DOHH2 (cell line): ENCODE measurements around the gene CREBBP.

Experiments used
- H3F3A ChIP-seq: fragments of 200-600 bp; sonication (generic), shearing (Covaris generic); 2 replicates; pipeline ENCODE4 v1.6.0; 2016; ENCODE audit warnings: antibody characterized with exemption, mild to moderate bottlenecking; ENCODE audit not compliant: control insufficient read depth, insufficient read depth
- H3K27ac ChIP-seq: fragments of 200-600 bp; sonication (generic); 2 replicates; pipeline ENCODE4 v1.5.1; 2014; ENCODE audit warnings: low read depth, mild to moderate bottlenecking, low read length, moderate library complexity
- H3K27me3 ChIP-seq: fragments of 200-600 bp; sonication (generic); 2 replicates; pipeline ENCODE4 v1.6.1; 2014; ENCODE audit warnings: mild to moderate bottlenecking, low read length, mixed read lengths; ENCODE audit not compliant: control insufficient read depth
- H3K36me3 ChIP-seq: fragments of 200-600 bp; sonication (generic); 2 replicates; pipeline ENCODE4 v1.6.1; 2014; ENCODE audit warnings: mild to moderate bottlenecking, low read length, moderate library complexity, mixed read lengths; ENCODE audit not compliant: control insufficient read depth
- H3K4me1 ChIP-seq: fragments of 200-600 bp; sonication (generic); 2 replicates; pipeline ENCODE4 v1.6.1; 2014; ENCODE audit warnings: mild to moderate bottlenecking, low read length, mixed read lengths; ENCODE audit not compliant: control insufficient read depth
- H3K4me2 ChIP-seq: fragments of 200-600 bp; sonication (generic); 2 replicates; pipeline ENCODE4 v1.6.0; 2014; ENCODE audit warnings: mild to moderate bottlenecking, low read length, moderate library complexity
- H3K4me3 ChIP-seq: fragments of 200-600 bp; sonication (generic); 2 replicates; pipeline ENCODE4 v1.5.1; 2014; ENCODE audit warnings: mild to moderate bottlenecking, low read length, mixed read lengths
- H3K79me2 ChIP-seq: fragments of 200-600 bp; sonication (generic); 2 replicates; pipeline ENCODE4 v1.6.1; 2014; ENCODE audit warnings: mild to moderate bottlenecking, low read length, mixed read lengths; ENCODE audit not compliant: control insufficient read depth
- H3K9me2 ChIP-seq: fragments of 200-600 bp; sonication (generic); replicated peaks from 2 replicates; pipeline ENCODE4 v1.6.1; 2014; ENCODE audit warnings: mild to moderate bottlenecking, low read length, mixed read lengths; ENCODE audit not compliant: control insufficient read depth
- H3K9me3 ChIP-seq: fragments of 200-600 bp; sonication (generic); 2 replicates; pipeline ENCODE4 v1.6.1; 2014; ENCODE audit warnings: antibody characterized with exemption, low read length, mixed read lengths; ENCODE audit not compliant: control insufficient read depth, insufficient read depth
- H4K20me1 ChIP-seq: fragments of 200-600 bp; sonication (generic); 2 replicates; pipeline ENCODE4 v1.6.0; 2014; ENCODE audit warnings: low read depth, mild to moderate bottlenecking, antibody characterized with exemption, low read length, moderate library complexity; ENCODE audit not compliant: control insufficient read depth, insufficient read depth
- EZH2phosphoT487 ChIP-seq: fragments of 200-600 bp; sonication (generic); IDR thresholded peaks from 2 replicates; pipeline ENCODE4 v1.6.1; 2017; ENCODE audit warnings: borderline replicate concordance, mild to moderate bottlenecking, antibody characterized with exemption, low read length, moderate library complexity, mixed read lengths
- TF ChIP-seq, protein P1 (sequence below): fragments of 200-600 bp; sonication (generic); IDR thresholded peaks from one replicate; pipeline ENCODE4 v1.5.1; 2014; ENCODE audit warnings: antibody characterized with exemption, mild to moderate bottlenecking, low read depth, low read length; ENCODE audit not compliant: poor library complexity, severe bottlenecking

CREBBP gene

DNA sequence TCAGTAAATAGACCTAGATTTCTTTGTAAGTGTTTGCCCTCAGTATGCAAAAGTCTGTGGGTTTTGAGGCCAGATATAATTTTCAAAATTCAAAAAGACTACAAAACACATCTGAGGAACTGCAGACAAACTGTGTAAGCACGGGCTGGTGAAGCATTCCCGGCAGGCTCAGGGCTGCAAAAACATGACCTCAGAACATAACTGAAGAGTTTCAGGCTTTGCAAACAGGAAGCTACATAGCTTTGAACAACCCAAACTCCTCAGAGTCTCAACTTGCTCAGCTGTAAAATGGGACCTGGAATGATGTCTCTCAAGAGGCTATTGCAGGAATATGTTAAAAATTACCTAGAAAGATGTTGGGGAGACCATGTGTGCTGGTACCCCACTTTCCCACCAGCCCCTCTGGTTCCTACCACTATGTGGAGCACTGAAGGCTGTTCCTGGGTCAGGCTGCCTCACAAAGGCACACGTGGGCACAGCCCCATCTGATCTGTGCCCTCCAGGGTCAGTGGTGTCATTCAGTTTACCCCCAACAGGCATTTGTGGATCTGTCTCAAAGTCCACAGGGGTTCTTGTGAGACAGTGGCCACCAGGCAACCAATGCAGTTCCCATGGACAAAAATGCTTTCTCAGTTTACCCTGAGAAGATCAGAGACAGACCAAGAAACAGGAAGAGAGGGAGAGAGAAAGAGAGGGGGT, 72.9 kb downstream of the CREBBP start:
- peaks cover 22% of the 10 kb centered on the region for H3K4me1 ChIP-seq
- H3K4me3 ChIP-seq, result no peak overlapping the region
- H3K27me3 ChIP-seq, result no peaks in the 10 kb centered on the region
- no peak for TF ChIP-seq EZH2phosphoT487
- TF ChIP-seq, protein P1, sequence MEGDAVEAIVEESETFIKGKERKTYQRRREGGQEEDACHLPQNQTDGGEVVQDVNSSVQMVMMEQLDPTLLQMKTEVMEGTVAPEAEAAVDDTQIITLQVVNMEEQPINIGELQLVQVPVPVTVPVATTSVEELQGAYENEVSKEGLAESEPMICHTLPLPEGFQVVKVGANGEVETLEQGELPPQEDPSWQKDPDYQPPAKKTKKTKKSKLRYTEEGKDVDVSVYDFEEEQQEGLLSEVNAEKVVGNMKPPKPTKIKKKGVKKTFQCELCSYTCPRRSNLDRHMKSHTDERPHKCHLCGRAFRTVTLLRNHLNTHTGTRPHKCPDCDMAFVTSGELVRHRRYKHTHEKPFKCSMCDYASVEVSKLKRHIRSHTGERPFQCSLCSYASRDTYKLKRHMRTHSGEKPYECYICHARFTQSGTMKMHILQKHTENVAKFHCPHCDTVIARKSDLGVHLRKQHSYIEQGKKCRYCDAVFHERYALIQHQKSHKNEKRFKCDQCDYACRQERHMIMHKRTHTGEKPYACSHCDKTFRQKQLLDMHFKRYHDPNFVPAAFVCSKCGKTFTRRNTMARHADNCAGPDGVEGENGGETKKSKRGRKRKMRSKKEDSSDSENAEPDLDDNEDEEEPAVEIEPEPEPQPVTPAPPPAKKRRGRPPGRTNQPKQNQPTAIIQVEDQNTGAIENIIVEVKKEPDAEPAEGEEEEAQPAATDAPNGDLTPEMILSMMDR, result no peak
- H3K27ac ChIP-seq, result no peak overlapping the region
- H4K20me1 ChIP-seq, result peaks cover 9% of the 10 kb centered on the region; the same call in 1 of the 2 replicates
- 0 out of 2 replicates have a peak, but pooled peaks cover 2% of the 10 kb centered on the region for H3F3A ChIP-seq
- no peaks in the 10 kb centered on the region for H3K9me2 ChIP-seq
- H3K4me2 ChIP-seq, result no peak overlapping the region
- peaks cover 96% of the 10 kb centered on the region for H3K79me2 ChIP-seq
- H3K9me3 ChIP-seq, result no peaks in the 10 kb centered on the region
- peaks cover 22% of the 10 kb centered on the region for H3K36me3 ChIP-seq

DNA sequence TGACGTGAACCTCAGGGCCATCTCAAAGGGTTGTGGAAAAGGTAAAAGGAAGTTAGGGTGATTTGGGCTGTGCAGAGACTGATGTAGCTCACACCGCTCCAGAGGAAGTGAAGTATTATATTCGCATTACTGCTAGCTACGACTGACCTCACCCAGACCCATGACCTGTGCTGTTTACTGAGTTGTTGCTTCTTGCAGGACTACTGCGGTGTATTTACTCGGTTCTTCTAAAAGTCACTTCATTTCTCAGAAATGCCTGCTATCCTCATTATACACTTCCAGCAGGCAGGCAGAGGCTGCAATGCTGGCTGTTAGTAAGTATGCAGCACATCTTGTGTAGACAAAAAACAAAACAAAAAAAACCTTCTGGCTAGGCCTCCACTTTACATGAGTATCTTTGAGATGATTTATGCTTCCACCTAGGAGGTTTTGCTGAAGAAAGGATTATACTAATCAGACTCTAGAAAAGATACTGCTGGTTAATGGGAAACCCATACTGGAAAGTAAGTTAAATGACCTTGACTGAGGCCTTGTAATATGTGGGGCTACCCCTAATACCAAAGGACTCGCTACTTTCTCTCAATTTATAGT, 76.0 kb downstream of the CREBBP start:
- no peaks in the 10 kb centered on the region for H3K27me3 ChIP-seq
- no peaks in the 10 kb centered on the region for H3K9me3 ChIP-seq
- H3K9me2 ChIP-seq, result no peaks in the 10 kb centered on the region
- peaks cover 19% of the 10 kb centered on the region for H3K4me1 ChIP-seq
- no peak overlapping the region for H3K27ac ChIP-seq
- peaks cover 18% of the 10 kb centered on the region; the same call in 1 of the 2 replicates for H4K20me1 ChIP-seq
- H3F3A ChIP-seq, result 0 out of 2 replicates have a peak, but pooled peaks cover 2% of the 10 kb centered on the region
- peaks cover 6% of the 10 kb centered on the region for H3K36me3 ChIP-seq
- peaks cover 94% of the 10 kb centered on the region for H3K79me2 ChIP-seq
- H3K4me2 ChIP-seq, result no peak overlapping the region
- TF ChIP-seq EZH2phosphoT487, result no peak
- TF ChIP-seq, protein P1, result no peak
- no peak overlapping the region for H3K4me3 ChIP-seq

DNA sequence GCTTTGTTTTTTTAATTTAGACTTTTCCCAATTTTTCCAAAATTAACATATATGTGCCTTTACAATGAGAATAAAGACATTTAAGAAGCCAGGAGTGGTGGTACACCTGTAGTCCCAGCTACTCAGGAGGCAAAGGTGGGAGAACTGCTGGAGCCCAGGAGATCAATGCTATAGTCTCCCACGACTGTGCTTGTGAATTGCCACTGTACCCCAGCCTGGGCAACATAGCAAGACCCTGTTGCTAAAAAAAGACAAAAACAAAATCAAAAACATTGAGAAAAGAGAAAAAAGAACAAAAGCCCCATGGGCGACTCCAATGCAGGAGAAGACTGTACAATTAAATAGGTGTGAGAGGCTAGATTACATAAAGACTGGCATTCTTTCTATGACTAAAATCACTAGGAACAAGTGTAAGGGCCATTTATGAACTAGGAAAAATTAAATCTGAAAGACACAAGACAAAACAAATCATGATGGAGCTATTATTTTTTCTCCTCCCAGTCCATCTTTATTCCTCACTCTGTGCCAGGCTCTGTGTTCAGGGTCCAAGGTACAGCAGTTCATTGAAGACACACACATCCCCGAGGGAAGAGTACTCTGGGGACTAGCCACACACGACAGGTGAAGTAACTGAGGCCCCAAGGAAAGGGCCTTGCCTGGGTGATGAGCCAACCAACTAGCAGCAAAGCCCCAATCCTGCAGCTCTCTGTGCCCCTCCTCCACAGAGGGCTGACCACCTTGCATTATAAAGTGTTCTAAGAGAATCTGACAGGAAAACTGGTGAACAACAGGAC, 79.8 kb downstream of the CREBBP start:
- Histone ChIP-seq H3K36me3 (peaks cover 3% of the 10 kb centered on the region; the same call in 1 of the 2 replicates), H3F3A (0 out of 2 replicates have a peak, but pooled peaks cover 8% of the 10 kb centered on the region), H3K4me1 (peaks cover 10% of the 10 kb centered on the region), H3K4me3 (no peak overlapping the region), H3K79me2 (peaks cover 95% of the 10 kb centered on the region), H3K9me3 (no peaks in the 10 kb centered on the region), H3K4me2 (no peak overlapping the region), H3K9me2 (no peaks in the 10 kb centered on the region), H4K20me1 (peaks cover 34% of the 10 kb centered on the region; the same call in 1 of the 2 replicates), H3K27ac (no peak overlapping the region), H3K27me3 (no peaks in the 10 kb centered on the region)
- TF ChIP-seq, protein P1, result no peak
- no peak for TF ChIP-seq EZH2phosphoT487
